Measurements from ENCODE around the gene RBM44.
"Not testable (repeated sequence)": the region's sequence is repeated elsewhere in the genome, so short reads cannot be mapped to it uniquely, and the experiment has no call there.

Gene RBM44

DNA sequence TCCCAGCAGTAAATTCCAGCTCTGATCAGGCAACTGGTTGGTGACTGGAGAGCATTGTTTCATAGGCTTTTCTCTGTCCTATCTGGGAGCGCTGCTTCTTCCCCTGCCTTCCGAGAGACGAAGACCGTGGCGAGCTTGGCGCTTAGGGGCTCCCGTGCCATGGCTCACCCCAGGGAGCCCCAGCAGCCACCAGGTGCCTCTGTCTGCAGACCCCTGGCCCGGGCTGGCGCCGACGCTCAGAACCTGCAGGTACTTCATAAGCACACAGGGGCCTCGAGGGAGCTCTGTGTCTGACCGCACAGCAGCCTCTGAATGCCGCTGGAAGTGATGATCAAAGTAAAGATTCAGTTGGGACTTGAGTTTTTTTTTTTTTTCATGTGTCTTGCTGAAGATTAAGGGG lies 19.1 kb upstream of the RBM44 start:
- no peak overlapping the region for H3K4me3 ChIP-seq (ENCODE audit: low read depth, low read length)

DNA sequence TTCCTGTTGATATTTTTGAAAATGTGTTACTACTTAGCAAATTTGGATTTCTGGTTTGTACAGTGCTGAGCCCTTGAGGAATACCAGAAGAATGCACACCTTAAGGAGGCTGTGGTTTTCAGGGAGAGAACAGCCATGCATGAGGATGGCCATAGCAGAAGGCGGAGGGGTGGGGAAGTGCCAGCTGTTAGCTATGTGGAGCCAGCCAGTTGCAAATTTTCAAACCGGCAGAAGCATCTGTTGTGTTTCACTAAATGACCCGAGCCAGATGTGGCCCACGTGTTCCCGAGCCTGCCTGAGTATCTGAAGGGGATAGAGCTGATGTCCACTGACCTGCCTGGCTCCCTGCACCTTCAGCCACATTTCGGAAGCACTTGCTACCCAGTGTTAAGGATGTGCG lies 16.4 kb upstream of the RBM44 start:
- no peak overlapping the region for H3K4me3 ChIP-seq (ENCODE audit: low read depth, low read length)

DNA sequence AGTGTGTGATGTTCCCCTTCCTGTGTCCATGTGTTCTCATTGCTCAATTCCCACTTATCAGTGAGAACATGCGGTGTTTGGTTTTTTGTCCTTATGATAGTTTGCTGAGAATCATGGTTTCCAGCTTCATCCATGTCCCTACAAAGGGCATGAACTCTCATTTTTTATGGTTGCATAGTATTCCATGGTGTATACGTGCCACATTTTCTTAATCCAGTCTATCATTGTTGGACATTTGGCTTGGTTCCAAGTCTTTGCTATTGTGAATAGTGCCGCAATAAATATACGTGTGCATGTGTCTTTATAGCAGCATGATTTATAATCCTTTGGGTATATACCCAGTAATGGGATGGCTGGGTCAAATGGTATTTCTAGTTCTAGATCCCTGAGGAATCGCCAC lies 14.9 kb upstream of the RBM44 start:
- not testable (repeated sequence) for H3K4me3 ChIP-seq (ENCODE audit: low read depth, low read length)

DNA sequence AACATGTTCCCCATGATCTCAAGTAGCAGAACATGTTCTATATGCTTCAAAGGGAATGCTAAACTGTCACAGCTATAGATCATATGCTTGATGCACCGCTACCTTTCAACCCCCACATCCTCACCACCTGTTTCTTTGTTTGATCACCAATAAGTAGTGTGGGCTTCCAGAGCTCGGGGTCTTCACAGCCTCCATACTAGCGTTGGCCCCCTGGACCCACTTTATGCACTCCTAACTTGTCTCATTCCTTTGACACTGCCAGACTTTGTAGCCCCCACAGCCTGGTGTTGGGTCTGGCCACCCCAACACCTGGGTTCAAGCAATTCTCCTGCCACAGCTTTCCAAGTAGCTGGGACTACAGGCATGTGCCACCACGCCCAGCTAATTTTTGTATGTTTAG lies 11.6 kb upstream of the RBM44 start:
- H3K4me3 ChIP-seq (ENCODE audit: low read depth, low read length), result no peak overlapping the region

DNA sequence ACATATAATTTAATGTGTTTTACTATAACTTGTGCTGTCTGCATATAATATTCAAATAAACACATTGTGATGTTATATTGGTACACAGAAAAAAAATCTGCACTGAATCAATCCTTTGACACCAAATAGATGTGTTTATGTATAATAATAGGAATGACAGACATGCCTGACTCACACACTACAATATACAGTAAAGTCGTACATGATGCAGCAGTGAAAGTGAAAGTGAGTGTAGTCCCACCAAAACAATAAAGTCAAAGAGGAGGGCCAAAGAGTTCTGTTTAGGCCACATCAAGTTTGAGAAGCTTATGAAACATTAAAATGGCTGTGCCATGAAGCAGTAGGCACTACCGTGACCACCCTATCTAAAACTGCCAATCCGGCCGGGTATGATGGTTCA lies 8.2 kb upstream of the RBM44 start:
- no peak overlapping the region for H3K4me3 ChIP-seq (ENCODE audit: low read depth, low read length)

DNA sequence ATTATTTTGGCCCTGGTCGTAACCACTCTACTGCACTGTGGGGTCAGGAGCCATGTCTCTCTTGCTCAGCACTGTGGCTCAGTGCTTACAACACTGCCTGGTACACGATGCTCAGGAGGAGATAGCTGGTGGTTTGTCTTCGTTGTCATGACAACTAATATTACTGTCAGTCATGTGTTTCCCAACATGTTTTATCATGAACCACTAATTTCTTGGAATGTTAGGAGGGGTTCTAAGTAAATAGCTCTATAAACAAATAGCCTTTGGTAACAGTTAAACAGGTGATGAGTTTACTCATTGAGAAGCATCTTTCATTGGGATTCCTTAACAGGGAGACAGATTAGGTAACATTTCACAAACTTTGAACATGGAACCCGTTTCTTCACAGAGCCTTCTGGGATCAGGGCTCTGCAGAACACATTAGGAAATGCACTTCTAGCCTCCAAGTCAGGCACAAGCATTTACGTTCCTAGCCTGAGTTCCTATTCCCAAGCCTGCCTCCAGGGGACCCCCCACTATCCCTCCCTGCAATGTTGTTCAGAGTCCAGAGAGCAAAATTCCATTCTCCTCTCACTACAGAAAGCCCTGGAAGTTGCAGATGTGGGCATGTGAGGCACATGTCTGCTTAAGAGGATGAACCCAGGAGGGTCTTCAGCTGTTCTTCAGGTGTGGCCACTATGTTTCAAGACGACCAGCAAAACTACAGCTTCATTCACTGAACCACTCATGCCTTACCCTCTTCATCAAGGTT lies 6.4 kb upstream of the RBM44 start:
- H3K4me3 ChIP-seq (ENCODE audit: low read depth, low read length), result no peak overlapping the region

DNA sequence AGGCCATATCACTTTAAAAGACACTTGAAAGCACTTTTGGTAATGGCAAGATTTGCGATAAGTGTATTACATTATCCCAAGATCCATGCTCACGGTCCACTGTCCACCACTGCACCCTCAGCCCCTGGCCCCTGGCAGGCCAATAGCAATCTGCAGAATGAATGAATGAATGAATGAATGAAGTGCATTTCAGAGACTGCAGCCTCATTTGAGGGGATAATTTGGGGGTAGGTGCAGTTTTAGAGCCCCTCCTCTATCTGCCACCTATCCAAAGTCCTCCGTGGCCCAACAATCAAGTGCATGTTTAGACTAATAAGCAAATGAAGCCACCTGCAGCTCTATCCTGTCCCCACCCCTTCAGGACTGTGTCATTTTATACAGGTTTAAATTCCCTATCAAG lies 1.3 kb upstream of the RBM44 start:
- H3K4me3 ChIP-seq (ENCODE audit: low read depth, low read length), result no peak overlapping the region

DNA sequence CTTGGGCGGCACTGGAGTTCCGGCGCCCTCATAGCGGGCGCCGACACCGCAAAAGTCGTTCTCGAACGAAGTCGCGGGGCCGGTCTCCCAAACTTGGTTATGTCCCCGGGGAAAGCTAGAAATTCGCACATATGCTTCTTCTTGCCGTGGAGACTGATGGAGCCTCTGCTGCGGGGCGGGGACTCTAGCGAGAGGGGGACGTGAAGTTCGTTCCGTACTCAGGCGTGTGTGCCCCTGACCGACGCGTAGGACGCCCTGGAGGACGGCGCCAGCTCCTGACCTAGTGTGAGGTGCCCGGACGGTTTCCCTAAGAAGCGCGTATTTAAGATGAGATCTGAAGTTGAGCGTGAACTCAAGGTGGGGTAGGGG lies 465 bp downstream of the RBM44 start:
- no peak overlapping the region for H3K4me3 ChIP-seq (ENCODE audit: low read depth, low read length)

DNA sequence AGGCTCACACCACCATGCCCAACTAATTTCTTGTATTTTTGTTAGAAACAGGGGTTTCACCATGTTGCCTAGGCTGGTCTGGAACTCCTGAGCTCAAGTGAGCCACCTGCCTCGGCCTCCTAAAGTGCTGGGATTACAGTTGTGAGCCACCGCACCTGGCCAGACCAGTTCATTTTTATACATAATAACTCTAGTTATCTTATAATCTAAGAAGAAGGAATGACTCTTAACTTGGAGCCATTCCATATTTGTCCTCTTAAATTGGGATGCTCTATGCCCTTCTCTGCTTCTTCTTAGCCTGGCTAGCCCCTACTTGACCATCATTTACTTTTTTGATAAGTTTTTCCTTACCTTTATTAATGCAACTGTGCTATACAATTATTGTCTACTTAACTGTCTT lies 2.9 kb downstream of the RBM44 start:
- H3K4me3 ChIP-seq (ENCODE audit: low read depth, low read length), result no peak overlapping the region

DNA sequence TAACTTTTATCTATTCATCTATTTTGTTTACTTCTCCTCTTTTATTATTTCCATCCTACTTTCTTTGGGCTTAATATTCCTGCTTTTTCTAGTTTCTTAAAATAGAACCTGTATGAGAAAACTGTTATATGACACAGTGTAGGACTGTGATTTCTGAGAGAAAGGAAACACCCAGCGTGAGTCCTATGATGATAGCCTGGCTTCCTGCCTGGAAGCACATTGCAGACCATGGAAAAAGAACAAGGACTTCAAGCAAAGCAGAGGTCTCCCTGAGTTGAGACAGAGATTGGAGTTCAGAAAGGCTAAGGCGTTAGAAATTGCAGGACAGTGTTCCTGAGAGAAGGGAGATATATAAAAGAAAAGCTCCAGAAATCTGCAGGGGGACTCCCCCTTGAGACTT lies 7.8 kb downstream of the RBM44 start:
- no peak overlapping the region for H3K4me3 ChIP-seq (ENCODE audit: low read depth, low read length)

DNA sequence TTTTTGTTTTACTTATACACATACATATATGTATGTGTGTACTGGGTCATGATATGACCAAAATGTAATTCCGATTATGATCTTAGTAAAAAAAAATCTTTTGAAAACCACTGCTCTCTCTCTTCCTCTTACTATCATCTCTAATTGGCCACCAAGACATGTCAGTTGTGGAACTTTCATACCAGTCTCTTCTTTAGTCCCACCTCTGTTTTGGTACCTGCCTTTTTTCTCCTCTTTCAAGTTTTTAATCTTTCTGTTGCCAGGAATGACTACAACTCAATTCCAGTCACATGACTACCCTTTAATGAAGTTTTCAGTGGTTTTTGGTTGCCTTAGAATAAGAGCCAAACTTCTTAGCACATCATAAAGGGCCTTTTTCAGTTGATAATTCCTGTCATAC lies 17.1 kb downstream of the RBM44 start:
- no peak overlapping the region for H3K4me3 ChIP-seq (ENCODE audit: low read depth, low read length)

DNA sequence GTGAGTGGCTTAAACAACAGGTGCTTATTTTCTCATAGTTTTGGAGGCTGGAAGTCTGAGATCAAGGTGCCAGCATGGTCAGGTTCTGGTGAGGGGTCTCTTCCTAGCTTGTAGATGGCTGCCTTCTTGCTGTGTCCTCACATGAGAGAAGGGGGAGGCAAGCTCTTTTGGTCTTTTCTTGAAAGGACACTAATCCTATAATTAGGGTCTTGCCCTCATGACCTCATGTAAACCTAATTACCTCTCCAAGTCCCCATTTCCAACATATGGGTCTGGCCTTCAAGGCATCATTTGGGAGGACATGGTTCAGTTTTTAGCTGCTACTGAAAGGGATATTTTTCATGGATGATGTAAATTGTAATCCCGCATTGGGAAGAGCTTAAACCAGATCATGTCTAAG lies 18.0 kb downstream of the RBM44 start:
- H3K4me3 ChIP-seq (ENCODE audit: low read depth, low read length), result no peak overlapping the region

DNA sequence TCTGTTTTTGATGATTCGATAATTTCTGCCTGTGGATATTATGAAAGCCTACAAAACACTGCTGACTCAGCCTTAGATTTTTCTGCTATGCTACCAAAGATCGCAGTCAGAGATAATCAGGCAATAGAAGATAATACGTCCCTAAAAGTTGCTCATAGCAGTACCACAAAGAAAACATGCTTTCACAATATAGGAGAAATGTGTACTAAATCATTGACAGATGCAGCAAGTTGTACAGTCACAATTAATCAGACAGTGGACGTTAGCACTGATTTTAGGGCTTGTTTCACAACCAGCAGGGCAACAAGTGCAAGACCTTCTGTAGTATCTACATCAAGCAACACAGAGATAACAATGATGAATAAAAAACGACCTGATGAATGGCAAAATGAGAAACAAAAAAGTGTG lies 19.5 kb downstream of the RBM44 start:
- H3K4me3 ChIP-seq (ENCODE audit: low read depth, low read length), result no peak overlapping the region

DNA sequence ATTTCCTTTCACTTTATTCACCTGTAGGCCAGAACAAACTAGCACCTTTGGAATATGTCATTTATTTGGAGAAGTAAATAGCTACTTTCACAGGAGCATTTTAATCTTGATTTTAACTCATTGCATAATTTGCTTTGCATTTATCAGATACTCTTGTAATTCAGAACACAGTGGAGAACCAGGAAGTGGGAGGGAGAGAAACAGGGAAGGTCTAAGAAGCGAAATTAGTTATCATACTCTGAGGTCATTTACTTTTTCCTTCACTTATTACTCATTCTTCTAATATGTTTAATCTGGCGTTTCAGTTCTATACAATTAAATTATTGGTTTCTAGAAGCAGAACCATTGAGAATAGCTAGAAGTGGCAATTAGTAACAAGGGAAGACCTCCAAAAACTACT lies 20.7 kb downstream of the RBM44 start:
- H3K4me3 ChIP-seq (ENCODE audit: low read depth, low read length), result no peak overlapping the region

DNA sequence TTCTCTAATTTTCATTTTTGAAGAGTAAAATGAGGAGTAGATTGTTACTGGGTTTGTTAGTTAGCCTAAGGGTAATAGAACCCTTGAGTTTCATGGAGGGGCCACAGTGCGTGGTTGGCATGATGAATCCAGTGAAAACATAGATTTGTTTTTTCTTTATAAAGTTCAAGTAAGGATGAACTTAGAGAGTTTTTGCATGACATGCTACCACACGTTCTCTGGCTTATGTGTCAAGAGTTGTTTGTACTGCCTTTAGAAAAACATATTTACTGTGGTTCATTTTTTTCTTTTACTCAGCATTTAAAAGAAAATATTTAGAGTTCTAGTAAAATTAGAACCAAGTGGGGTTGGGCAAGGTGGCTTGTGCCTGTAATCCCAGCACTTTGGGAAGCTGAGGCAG lies 21.8 kb downstream of the RBM44 start:
- H3K4me3 ChIP-seq (ENCODE audit: low read depth, low read length), result no peak overlapping the region

DNA sequence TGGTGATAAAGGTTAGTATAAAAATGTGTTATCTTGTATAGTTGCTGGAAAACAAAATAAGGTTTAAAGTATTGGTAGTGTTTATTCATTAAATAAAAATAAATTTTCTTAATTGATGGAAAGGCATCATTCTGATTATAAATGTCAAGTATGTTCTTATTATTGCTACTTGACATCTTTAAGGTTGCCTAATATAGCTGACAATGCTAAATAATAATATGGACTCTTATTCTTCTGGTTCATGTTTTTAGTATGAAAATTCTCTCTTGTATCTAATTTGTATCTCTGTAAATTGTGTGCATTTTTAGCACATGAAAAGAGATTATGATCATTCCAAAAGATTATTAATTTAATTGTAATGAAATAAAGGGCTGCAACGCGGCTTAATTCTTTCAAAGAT lies 25.0 kb downstream of the RBM44 start:
- no peak overlapping the region for H3K4me3 ChIP-seq (ENCODE audit: low read depth, low read length)

DNA sequence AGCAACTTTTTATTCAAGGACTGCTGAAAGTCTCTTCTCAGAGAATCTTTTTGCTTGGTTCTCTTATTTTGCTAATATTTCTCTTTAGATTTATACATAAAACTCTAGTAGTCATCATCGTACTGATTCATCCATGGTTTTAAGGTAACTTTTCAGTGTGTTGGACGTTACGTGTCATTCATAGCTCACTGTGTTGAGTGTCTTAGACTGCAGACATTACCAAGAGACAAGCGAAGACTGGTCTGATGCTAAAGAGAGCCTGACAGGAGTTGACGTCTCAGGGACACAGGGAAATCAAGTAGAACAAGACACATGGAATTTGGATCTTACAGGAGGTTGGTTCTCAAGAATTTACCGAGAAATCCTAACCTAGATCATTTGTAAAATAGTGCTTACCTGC lies 25.5 kb downstream of the RBM44 start:
- H3K4me3 ChIP-seq (ENCODE audit: low read depth, low read length), result no peak overlapping the region

DNA sequence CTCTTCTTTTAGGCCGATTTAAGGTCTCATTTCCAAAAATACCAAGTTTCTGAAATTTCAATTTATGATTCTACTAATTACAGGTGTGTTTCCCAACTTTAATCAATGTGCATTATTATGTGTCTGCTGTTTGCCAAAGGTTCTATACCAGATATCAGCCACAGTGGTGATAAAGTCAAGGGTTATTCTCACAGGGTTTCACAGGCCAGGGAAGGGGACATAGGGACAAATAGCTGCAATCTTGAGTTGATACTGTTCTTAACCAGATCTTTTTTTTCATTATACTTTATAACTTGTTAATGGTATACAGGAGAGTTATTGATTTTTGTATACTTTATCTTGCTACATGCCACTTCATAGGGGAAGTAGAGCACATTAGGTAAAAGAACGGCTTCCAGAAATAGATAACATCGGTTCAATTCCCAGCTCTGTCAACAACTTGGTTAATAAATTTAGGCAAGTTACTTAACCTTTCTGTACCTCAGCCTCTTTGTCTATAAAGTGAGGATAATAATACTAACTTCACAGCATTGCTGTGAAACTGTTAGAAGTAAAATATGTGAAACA lies 28.9 kb downstream of the RBM44 start:
- no peak overlapping the region for H3K4me3 ChIP-seq (ENCODE audit: low read depth, low read length)

DNA sequence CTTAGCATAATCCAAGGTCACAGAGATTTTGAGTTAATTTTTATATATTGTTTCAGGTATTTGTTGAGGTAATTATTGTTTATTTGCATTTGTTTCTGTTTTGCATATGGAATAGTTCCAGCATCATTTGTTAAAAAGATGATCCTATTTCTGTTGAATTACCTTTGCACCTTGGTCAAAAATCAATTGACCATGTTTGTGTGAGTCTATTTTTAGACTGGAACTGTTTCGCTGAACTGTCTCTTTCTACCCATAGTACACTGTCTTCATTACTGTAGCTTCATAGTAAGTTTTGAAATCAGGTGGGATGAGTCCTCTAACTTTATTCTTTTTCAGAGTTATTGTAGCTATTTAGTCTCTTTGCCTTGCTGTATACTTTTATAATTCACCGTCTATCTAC lies 31.9 kb downstream of the RBM44 start:
- no peak overlapping the region for H3K4me3 ChIP-seq (ENCODE audit: low read depth, low read length)

DNA sequence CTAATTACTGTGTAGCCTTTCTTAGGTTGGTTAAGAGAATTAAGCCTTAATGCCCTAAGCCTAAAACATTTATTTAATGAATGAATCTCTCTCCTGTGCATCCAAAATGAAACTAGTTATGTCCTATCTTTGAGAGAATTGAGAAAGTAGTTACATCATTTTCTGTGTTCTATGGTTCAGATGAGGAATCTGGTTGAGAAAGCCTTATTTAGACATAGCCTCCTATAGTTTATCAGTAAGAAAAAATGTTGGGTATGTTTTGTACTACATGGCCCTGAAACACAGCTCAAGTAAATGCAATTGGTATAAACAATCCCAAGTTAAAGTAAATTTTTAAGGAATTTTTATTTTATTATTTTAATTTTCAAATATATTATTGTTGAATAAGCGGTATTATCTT lies 35.0 kb downstream of the RBM44 start:
- no peak overlapping the region for H3K4me3 ChIP-seq (ENCODE audit: low read depth, low read length)

DNA sequence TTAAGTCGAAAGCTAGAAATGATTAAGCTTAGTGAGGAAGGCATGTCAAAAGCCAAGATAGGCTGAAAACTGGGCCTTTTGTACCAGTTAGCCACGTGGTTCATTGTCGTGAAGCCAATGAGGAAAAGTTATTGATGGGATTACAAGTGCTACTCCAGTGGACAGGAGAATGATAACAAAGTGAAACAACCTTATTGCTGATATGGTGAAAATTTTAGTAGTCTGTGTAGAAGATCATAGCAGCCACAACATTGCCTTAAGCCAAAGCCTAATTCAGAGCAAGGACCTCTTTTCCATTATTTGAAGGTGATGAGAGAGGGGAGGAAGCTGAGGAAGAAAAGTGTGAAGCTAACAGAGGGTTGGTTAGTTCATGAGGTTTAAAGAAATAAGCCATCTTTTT lies 36.8 kb downstream of the RBM44 start:
- H3K4me3 ChIP-seq (ENCODE audit: low read depth, low read length), result no peak overlapping the region

DNA sequence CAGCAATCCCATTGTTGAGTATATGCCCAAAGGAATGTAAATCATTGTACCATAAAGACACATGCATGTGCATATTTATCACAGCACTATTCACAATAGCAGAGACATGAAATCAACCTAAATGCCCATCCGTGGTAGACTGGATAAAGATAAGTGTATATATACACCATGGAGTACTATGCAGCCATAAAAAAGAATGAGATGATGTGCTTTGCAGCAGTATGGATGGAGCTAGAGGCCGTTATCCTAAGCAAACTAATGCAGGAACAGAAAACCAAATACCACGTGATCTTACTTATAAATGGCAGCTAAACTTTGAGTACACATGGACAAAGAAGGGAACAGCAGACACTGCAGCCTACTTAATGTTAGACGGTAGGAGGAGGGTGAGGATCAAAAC lies 42.5 kb downstream of the RBM44 start:
- H3K4me3 ChIP-seq (ENCODE audit: low read depth, low read length), result no peak overlapping the region

DNA sequence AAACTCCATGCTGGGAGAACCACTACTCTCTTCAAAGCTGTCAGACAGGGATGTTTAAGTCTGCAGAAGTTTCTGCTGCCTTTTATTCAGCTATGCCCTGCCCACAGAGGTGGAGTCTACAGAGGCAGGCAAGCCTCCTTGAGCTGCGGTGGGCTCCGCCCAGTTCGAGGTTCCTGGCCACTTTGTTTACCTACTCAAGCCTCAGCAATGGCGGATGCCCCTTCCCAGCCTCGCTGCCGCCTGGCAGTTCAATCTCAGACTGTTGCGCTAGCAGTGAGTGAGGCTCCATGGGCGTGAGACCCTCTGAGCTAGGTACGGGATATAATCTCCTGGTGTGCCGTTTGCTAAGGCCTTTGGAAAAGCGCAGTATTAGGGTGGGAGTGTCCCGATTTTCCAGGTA lies 50.4 kb downstream of the RBM44 start:
- not testable (repeated sequence) for H3K4me3 ChIP-seq (ENCODE audit: low read depth, low read length)

Measured in iPS-11a (cell line).